SU-DHL-6 (cell line): ENCODE data around the gene UNC5A.

Source experiments
- CTCF ChIP-seq: fragments of 200-600 bp; sonication (generic); IDR thresholded peaks from one replicate; pipeline ENCODE4 v1.5.1; 2017; ENCODE audit warnings: antibody characterized with exemption, mild to moderate bottlenecking, low read length, moderate library complexity; ENCODE audit not compliant: insufficient read depth, poor library complexity, severe bottlenecking
- EZH2phosphoT487 ChIP-seq: fragments of 200-600 bp; sonication (generic), shearing (Covaris generic); conservative IDR thresholded peaks from 2 replicates; pipeline ENCODE4 v1.6.1; 2018; ENCODE audit warnings: mild to moderate bottlenecking, antibody characterized with exemption, low read length, moderate library complexity, mixed read lengths

DNA sequence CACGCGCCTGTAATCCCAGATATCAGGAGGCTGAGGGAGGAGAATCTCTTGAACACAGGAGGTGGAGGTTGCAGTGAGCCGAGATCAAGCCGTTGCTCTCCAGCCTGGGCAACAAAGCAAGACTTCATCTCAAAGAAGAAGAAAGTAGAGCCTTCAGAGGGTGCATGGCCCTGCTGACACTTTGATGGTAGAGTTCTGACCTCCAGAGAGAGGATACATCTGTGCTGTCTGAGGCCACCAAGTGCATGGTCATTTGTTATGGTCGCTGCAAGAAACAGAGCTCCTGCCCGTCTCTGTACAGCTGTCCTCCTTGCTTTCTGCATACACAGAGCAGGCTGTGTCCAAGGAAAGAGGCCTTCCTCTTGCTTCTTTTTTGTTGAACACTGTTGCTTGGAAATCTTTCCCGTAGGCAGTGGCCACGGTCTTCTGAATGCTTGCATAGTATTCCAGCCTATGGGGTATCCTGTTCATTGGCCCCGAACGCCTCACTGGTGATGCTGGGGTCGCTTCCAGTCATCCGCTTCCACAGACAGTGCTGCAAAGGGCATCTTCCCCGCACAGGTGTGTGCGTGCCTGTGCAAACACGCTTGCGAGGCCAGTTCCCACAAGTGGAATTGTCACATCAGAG is 36.8 kb upstream of the UNC5A start:
- TF ChIP-seq CTCF (no peak), EZH2phosphoT487 (no peak)
